ES-I3 (cell line): Measurements from ENCODE around the gene FAM161B.
"Not testable (repeated sequence)": the region's sequence is repeated elsewhere in the genome, so short reads cannot be mapped to it uniquely, and the experiment has no call there.

Source experiments
- H3K36me3 ChIP-seq: 2 replicates; pipeline ENCODE4 v1.6.1; 2013; ENCODE audit warnings: mild to moderate bottlenecking, low read length, control low read depth, moderate library complexity; ENCODE audit not compliant: insufficient read depth
- H3K4me1 ChIP-seq: 2 replicates; pipeline ENCODE4 v1.6.1; 2013; ENCODE audit warnings: mild to moderate bottlenecking, control low read depth, low read length; ENCODE audit not compliant: insufficient read depth
- H3K9ac ChIP-seq: 2 replicates; pipeline ENCODE4 v1.6.1; 2013; ENCODE audit warnings: low read depth, mild to moderate bottlenecking, low read length, moderate library complexity
- H3K9me3 ChIP-seq: 2 replicates; pipeline ENCODE4 v1.6.1; 2013; ENCODE audit warnings: mild to moderate bottlenecking, low read length, moderate library complexity; ENCODE audit not compliant: control insufficient read depth, insufficient read depth

FAM161B gene, protein sequence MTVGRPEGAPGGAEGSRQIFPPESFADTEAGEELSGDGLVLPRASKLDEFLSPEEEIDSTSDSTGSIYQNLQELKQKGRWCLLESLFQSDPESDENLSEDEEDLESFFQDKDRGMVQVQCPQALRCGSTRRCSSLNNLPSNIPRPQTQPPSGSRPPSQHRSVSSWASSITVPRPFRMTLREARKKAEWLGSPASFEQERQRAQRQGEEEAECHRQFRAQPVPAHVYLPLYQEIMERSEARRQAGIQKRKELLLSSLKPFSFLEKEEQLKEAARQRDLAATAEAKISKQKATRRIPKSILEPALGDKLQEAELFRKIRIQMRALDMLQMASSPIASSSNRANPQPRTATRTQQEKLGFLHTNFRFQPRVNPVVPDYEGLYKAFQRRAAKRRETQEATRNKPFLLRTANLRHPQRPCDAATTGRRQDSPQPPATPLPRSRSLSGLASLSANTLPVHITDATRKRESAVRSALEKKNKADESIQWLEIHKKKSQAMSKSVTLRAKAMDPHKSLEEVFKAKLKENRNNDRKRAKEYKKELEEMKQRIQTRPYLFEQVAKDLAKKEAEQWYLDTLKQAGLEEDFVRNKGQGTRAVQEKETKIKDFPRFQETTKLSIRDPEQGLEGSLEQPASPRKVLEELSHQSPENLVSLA

DNA sequence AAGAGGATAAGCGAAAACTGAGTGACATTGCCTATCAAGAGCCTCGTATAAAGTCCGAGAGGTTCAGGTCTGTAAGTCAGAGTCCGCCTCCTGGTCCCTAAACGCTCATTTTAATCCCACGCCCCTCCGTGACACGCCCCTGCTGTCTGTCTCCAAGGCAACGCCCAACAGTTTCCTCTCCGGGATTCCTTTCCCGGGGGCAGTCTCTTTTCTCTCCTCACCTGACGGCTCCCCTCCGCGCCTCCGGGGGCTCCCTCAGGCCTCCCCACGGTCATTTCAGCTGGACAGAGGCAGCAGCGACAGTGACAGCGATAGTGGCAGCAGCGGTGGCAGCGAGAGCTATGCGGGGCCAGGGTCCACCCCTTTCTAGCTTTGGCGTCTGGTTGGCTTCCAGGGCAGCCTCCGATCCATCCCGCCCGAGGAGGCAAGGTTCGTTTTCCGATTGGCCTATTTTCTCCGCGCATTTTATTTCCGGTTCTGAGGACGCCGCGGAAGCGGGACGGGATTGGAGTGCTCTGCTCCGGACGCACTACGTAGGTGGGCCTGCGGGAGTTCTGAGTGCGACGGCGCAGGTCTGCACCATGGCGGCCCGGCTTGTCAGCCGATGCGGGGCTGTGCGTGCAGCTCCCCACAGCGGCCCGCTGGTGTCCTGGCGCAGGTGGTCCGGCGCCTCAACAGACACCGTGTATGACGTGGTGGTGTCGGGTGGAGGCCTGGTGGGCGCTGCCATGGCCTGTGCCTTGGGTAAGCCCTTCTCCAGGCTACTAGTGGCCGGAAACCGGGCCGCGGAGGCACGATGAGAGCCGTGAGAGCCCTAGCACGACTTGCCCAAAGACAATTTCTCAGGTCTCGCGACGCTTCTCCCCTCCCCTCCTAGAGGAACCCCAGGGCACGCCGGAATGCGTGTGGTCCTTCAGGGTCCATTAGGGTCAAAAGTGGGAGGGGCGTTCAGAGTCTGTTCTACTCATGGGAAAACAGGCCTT, at the start of gene FAM161B, which contains the start of gene COQ6:
Gene FAM161B, minus strand, starts transcription at position 343 of the 983 bp plus-strand sequence. Its CDS starts 68 bp downstream, at position 275.
Gene COQ6, plus strand, starts transcription at position 551 of the 983 bp plus-strand sequence. Its CDS starts 31 bp downstream, at position 582.
- H3K9ac ChIP-seq = peak within 1 kb of the TSS; percentile 62
- peaks cover 2% of the 10 kb centered on the region; the same call in 1 of the 2 replicates for H3K36me3 ChIP-seq
- H3K9me3 ChIP-seq = no peaks in the 10 kb centered on the region
- no peaks in the 10 kb centered on the region for H3K4me1 ChIP-seq

DNA sequence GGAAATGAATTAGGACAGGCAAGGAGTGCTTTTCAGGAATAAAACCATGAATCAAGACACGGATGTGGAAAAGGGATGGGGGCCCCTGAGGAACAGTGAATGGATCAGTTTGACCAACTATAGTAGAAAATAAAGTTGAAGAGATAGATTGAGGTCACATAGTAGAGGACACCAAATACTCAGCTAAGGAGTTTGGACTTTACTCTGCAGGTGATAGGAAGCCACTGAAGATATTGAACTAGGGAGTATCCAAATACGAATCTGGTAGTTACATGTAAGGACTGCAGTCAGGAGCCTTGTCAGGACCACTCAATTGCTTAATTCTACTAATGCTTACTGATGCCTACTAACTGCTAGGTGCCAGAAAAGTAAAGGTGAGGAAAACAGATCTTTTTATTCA, 48.8 kb upstream of the FAM161B start:
- Histone ChIP-seq H3K36me3 (no peaks in the 10 kb centered on the region), H3K4me1 (no peaks in the 10 kb centered on the region), H3K9me3 (no peaks in the 10 kb centered on the region), H3K9ac (no peak overlapping the region)

DNA sequence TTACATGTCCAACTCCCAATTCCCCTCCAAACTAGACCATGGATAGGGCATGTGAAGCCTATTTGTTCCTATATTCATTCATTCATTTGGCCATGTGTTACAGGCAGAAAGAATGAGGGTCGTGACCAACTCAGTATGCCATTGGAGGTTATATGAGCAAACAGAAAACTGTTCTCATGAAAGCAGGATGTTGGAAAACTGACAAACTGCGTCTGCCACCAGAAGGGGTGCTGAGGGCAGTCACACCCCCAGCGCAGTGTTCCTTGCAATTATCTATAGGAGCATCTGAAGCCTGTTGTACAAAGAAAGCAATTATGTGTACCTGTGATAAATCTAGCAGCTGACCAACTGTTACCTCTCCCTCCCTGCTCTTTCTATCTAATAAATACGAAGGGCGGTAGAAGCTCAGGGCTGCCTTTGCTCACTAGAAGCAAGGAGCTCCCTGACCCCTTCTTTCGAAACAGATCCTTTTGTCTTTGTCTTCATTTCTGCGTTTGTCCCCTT, 48.1 kb upstream of the FAM161B start:
- no peaks in the 10 kb centered on the region for H3K9me3 ChIP-seq
- H3K4me1 ChIP-seq = no peaks in the 10 kb centered on the region
- H3K9ac ChIP-seq = no peak overlapping the region
- no peaks in the 10 kb centered on the region for H3K36me3 ChIP-seq

GRCh38 chr14:73997108-73997943, 47.4 kb upstream of the FAM161B start:
- no peaks in the 10 kb centered on the region for H3K9me3 ChIP-seq
- no peaks in the 10 kb centered on the region for H3K36me3 ChIP-seq
- no peaks in the 10 kb centered on the region for H3K4me1 ChIP-seq

DNA sequence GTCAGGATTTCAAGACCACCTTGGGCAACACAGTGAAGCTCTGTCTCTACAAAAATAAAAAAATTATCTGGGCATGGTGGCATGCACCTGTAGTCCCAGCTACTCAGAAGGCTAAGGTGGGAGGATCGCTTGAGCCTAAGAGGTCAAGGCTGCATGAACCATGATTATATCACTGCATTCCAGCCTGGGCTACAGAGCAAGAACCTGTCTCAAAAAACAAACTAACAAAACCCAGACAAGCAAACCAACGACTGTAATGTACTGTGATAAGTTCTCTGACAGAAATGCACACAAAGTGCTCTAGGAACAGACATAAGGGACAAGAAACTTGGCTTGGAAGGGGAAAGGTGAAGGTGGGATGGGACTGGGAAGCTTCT, 46.8 kb upstream of the FAM161B start:
- H3K36me3 ChIP-seq = no peaks in the 10 kb centered on the region
- no peaks in the 10 kb centered on the region for H3K4me1 ChIP-seq
- H3K9ac ChIP-seq = no peak overlapping the region
- H3K9me3 ChIP-seq = no peaks in the 10 kb centered on the region

More at GRCh38 chr14:73997108-73997943, 47.4 kb upstream of the FAM161B start:
- H3K9ac ChIP-seq = no peak overlapping the region

DNA sequence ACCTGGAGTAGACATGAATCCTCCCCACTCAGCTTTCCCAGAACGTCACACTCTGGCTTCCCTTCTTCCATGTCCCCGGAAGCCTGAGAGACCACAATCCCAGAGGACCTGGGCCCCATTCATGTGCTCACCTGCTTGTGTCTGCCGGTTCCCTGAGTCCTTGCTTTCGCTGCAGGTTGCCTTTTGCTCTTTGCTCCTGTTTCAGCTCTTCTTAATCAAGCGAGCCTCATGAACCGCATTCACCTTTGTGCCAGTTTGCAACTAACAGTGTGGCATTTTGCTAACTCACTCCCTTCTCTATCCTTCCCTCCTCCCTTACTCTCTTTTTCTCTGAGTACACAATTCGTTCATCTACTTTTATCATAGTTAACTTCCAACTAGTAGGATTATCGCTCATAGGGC, 46.1 kb upstream of the FAM161B start:
- H3K4me1 ChIP-seq = no peaks in the 10 kb centered on the region
- H3K9me3 ChIP-seq = no peaks in the 10 kb centered on the region
- H3K36me3 ChIP-seq = no peaks in the 10 kb centered on the region
- H3K9ac ChIP-seq = no peak overlapping the region

DNA sequence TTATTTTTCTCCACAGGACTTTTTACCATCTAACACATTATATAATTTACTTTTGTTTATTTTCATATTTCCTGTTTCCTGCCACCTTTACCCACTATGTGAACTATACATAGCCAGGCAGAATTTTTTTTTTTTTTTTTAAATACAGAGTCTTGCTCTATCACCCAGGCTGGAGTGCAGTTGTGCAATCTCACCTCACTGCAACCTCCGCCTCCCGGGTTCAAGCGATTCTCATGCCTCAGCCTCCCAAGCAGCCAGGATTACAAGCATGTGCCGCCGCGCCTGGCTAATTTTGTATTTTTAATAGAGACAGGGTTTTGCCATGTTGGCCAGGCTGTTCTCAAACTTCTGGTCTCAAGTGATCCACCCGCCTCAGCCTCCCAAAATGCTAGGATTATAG, 45.0 kb upstream of the FAM161B start:
- H3K36me3 ChIP-seq, H3K9me3 ChIP-seq, H3K9ac ChIP-seq, H3K4me1 ChIP-seq: not testable (repeated sequence)

DNA sequence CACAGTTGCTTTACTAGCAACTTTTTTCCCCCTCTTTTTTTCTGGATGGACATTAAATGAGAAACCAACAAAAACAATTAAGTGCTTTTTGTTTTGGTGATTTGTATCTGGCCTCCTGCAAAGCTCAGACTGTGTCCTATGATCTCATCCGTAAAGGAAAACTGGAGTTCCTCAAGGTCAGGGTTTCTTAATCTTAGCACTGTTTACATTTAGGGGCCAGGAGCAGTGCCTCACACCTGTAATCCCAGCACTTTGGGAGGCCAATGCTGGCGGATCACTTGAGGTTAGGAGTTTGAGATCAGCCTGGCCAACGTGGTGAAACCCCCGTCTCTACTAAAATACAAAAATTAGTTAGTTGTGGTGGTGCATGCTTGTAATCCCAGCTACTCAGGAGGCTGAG, 41.2 kb upstream of the FAM161B start:
- Histone ChIP-seq H3K9ac (no peak overlapping the region), H3K9me3 (no peaks in the 10 kb centered on the region), H3K36me3 (peaks cover 3% of the 10 kb centered on the region; the same call in 1 of the 2 replicates), H3K4me1 (no peaks in the 10 kb centered on the region)

GRCh38 chr14:73988656-73989055, 38.8 kb upstream of the FAM161B start:
- H3K9ac ChIP-seq, H3K9me3 ChIP-seq, H3K4me1 ChIP-seq: not testable (repeated sequence)

GRCh38 chr14:73988065-73988464, 38.2 kb upstream of the FAM161B start:
- no peaks in the 10 kb centered on the region for H3K9me3 ChIP-seq

More at GRCh38 chr14:73988656-73989055, 38.8 kb upstream of the FAM161B start:
- not testable (repeated sequence) for H3K36me3 ChIP-seq

GRCh38 chr14:73977896-73978295, 28.0 kb upstream of the FAM161B start:
- Histone ChIP-seq H3K4me1 (no peaks in the 10 kb centered on the region), H3K9ac (no peak overlapping the region), H3K36me3 (no peaks in the 10 kb centered on the region), H3K9me3 (no peaks in the 10 kb centered on the region)

More at GRCh38 chr14:73988065-73988464, 38.2 kb upstream of the FAM161B start:
- H3K9ac ChIP-seq = no peak overlapping the region
- H3K36me3 ChIP-seq = peaks cover 4% of the 10 kb centered on the region; the same call in 1 of the 2 replicates
- no peaks in the 10 kb centered on the region for H3K4me1 ChIP-seq

- Histone ChIP-seq H3K36me3 (no peaks in the 10 kb centered on the region), H3K9ac (no peak overlapping the region), H3K9me3 (no peaks in the 10 kb centered on the region), H3K4me1 (no peaks in the 10 kb centered on the region)
Observed at GRCh38 chr14:73976125-73976524, 26.2 kb upstream of the FAM161B start.

DNA sequence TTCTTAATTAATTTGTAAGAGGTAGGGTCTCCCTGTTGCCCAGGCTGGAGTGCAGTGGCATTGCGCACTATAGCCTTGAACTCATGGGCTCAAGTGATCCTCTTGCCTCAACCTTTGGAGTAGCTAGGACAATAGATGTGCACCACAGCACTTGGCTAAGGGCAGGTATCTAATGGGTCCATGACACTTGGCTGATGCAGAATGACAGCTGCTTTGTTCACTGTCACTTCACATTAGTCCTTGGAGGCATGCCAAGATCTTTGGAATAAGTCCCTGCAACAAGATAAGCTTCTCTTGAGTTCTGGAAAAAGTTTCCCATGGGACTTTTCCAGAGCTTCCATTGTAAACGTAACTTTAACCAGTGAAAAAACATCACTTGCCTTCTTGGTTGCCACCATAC, 23.6 kb upstream of the FAM161B start:
- Histone ChIP-seq H3K9ac (no peak overlapping the region), H3K9me3 (no peaks in the 10 kb centered on the region), H3K4me1 (no peaks in the 10 kb centered on the region), H3K36me3 (no peaks in the 10 kb centered on the region; the same call in 1 of the 2 replicates)
